GM23338 (cell line): ENCODE measurements around the gene FUT7. TPM values are rescaled to one million over a fixed set of nuclear protein-coding genes. Genes with fewer than 3 reads are reported as not detected.

Experiments used
- STAT1 ChIP-seq: IDR thresholded peaks from one replicate; pipeline ENCODE4 v1.6.1; 2016; ENCODE audit warnings: antibody characterized with exemption; ENCODE audit not compliant: unreplicated experiment
- polyA plus RNA-seq: library from polyadenylated mRNA; unstranded; fragments of >200 nt; fragmentation: Nextera tagmentation; extraction: Ambion mirVana; gene quantifications from 2 replicates; pipeline ENCODE4 v1.2.1, GENCODE V29; 2016
- total RNA-seq: library from RNA; depleted of rRNA; stranded (reverse); fragments of >200 nt; shearing (Covaris generic); gene quantifications from 2 replicates; pipeline ENCODE4 v1.2.3, GENCODE V29; 2014
- TF ChIP-seq, protein P1 (sequence below): IDR thresholded peaks from one replicate; pipeline ENCODE4 v1.6.1; 2018; ENCODE audit warnings: antibody characterized with exemption; ENCODE audit not compliant: unreplicated experiment
- TF ChIP-seq, protein P2 (sequence below): fragments of 250-450 bp; sonication (Bioruptor Pico); IDR thresholded peaks from 2 replicates; pipeline ENCODE4 v1.5.0; 2020; ENCODE audit warnings: mild to moderate bottlenecking, moderate library complexity

FUT7 gene
- total and polyA plus RNA-seq, 2 experiments from 2014 or later = not detected

DNA sequence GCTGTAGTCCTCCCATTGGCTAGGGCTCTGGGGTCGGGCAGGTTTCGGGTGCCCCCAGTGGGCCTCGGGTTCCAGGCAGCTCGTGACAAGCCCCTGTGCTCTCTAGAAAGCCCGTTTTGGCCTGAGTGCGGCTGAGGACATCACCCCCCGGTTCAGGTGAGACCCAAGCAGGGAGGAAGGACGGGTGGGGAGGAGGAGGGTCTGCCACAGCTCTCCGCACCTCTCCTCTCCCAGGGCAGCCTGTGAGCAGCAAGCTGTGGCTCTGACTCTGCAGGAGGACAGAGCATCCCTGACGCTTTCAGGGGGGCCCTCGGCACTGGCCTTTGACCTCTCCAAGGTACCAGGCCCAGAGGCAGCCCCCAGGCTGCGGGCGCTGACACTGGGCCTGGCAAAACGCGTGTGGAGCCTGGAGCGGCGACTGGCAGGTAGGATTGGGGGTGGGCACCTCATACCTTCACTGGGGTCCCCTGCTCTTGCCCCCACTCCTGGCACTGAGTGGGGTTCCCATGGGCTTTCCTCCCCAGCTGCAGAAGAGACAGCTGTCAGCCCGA is 39.0 kb downstream of the FUT7 start (continued):
- TF ChIP-seq, protein P1, sequence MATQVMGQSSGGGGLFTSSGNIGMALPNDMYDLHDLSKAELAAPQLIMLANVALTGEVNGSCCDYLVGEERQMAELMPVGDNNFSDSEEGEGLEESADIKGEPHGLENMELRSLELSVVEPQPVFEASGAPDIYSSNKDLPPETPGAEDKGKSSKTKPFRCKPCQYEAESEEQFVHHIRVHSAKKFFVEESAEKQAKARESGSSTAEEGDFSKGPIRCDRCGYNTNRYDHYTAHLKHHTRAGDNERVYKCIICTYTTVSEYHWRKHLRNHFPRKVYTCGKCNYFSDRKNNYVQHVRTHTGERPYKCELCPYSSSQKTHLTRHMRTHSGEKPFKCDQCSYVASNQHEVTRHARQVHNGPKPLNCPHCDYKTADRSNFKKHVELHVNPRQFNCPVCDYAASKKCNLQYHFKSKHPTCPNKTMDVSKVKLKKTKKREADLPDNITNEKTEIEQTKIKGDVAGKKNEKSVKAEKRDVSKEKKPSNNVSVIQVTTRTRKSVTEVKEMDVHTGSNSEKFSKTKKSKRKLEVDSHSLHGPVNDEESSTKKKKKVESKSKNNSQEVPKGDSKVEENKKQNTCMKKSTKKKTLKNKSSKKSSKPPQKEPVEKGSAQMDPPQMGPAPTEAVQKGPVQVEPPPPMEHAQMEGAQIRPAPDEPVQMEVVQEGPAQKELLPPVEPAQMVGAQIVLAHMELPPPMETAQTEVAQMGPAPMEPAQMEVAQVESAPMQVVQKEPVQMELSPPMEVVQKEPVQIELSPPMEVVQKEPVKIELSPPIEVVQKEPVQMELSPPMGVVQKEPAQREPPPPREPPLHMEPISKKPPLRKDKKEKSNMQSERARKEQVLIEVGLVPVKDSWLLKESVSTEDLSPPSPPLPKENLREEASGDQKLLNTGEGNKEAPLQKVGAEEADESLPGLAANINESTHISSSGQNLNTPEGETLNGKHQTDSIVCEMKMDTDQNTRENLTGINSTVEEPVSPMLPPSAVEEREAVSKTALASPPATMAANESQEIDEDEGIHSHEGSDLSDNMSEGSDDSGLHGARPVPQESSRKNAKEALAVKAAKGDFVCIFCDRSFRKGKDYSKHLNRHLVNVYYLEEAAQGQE = no peak
- TF ChIP-seq, protein P2, sequence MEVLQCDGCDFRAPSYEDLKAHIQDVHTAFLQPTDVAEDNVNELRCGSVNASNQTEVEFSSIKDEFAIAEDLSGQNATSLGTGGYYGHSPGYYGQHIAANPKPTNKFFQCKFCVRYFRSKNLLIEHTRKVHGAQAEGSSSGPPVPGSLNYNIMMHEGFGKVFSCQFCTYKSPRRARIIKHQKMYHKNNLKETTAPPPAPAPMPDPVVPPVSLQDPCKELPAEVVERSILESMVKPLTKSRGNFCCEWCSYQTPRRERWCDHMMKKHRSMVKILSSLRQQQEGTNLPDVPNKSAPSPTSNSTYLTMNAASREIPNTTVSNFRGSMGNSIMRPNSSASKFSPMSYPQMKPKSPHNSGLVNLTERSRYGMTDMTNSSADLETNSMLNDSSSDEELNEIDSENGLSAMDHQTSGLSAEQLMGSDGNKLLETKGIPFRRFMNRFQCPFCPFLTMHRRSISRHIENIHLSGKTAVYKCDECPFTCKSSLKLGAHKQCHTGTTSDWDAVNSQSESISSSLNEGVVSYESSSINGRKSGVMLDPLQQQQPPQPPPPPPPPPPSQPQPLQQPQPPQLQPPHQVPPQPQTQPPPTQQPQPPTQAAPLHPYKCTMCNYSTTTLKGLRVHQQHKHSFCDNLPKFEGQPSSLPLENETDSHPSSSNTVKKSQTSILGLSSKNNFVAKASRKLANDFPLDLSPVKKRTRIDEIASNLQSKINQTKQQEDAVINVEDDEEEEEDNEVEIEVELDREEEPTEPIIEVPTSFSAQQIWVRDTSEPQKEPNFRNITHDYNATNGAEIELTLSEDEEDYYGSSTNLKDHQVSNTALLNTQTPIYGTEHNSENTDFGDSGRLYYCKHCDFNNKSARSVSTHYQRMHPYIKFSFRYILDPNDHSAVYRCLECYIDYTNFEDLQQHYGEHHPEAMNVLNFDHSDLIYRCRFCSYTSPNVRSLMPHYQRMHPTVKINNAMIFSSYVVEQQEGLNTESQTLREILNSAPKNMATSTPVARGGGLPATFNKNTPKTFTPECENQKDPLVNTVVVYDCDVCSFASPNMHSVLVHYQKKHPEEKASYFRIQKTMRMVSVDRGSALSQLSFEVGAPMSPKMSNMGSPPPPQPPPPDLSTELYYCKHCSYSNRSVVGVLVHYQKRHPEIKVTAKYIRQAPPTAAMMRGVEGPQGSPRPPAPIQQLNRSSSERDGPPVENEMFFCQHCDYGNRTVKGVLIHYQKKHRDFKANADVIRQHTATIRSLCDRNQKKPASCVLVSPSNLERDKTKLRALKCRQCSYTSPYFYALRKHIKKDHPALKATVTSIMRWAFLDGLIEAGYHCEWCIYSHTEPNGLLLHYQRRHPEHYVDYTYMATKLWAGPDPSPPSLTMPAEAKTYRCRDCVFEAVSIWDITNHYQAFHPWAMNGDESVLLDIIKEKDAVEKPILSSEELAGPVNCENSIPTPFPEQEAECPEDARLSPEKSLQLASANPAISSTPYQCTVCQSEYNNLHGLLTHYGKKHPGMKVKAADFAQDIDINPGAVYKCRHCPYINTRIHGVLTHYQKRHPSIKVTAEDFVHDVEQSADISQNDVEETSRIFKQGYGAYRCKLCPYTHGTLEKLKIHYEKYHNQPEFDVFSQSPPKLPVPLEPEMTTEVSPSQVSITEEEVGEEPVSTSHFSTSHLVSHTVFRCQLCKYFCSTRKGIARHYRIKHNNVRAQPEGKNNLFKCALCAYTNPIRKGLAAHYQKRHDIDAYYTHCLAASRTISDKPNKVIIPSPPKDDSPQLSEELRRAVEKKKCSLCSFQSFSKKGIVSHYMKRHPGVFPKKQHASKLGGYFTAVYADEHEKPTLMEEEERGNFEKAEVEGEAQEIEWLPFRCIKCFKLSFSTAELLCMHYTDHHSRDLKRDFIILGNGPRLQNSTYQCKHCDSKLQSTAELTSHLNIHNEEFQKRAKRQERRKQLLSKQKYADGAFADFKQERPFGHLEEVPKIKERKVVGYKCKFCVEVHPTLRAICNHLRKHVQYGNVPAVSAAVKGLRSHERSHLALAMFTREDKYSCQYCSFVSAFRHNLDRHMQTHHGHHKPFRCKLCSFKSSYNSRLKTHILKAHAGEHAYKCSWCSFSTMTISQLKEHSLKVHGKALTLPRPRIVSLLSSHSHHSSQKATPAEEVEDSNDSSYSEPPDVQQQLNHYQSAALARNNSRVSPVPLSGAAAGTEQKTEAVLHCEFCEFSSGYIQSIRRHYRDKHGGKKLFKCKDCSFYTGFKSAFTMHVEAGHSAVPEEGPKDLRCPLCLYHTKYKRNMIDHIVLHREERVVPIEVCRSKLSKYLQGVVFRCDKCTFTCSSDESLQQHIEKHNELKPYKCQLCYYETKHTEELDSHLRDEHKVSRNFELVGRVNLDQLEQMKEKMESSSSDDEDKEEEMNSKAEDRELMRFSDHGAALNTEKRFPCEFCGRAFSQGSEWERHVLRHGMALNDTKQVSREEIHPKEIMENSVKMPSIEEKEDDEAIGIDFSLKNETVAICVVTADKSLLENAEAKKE (CRISPR knock-in tag) = no peak
- no peak for TF ChIP-seq STAT1
